Activated naive CD4-positive, alpha-beta T cell treated with anti-CD3 and anti-CD28 coated beads, Interleukin-2, amount 50 U/mL, for 16 hours (primary cell): Measurements from ENCODE around the gene AP3D1.
A peak's percentile ranks its signal among the peaks of the same experiment; 100 is the strongest.

ENCODE experiments used
- DNase-seq: peaks from one replicate; pipeline ENCODE4 v3.0.0-alpha.2; 2020

The AP3D1 gene

DNA sequence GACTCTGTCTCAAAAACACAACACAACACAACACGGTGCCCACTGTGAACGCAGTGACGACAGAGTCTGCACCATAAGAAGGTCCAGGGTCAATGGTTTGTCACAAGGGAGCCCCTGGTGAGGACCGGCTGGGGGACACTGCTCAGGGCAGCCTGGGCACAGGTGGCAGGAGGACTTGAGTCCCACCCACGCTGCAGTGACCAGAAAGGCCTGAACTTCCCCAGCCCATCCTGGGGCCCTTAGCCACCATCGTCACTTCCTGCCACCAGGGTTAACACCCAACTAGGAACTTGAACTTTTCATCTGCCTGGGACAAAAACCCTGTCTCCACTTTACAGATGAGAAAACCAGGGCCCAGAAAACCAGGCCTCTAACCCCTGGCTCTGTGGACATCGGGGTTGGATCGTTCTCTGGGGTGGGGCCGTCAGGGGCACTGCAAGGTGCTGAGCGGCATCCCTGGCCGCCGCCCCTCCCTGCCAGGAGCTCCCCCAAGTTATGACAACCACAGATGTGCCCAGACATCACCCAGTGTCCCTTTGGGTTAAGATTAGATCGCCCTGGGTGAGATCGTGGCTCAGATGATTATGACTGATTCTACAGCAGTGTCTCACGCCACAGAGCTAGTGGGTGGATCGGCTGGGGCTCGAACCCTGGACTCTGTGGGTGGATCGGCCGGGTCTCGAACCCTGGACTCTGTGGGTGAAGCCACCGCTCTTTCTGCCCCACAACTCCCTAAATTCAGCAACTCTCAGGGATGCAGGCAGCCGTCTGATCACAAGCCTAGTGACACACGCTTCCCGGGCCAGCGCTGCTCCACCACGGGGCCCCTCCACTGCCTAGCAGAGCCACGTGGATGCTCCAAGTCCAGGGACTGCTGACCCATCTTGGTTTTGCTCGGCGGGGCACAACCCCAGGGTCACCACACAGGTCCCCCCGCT is 69.2 kb downstream of the AP3D1 start:
- DNase-seq = no peak

GRCh38 chr19:2080336-2080988 is 70.9 kb downstream of the AP3D1 start:
- no peak for DNase-seq

DNA sequence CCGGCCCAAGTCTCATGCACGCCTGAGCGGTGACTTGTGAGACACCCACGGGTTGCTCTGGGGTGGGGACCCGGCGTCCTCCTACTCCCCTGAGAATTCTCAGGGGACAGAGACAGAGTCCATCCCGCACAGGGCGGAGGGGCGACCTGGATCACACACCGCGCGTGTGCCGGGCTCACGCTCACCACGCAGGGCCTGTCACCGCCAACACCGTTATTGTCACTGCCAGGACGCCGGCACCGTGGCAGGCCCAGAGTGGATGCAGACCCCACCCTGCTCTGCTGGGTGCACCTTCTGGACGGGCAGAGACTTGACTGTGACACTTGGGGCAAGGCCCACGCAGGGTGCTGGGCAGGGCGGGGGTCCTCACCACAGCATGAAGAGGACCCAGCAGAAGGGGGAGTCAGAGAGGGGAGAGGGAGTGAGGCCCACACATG is 71.5 kb downstream of the AP3D1 start:
- DNase-seq = no peak

- no peak for DNase-seq
Measured at GRCh38 chr19:2079076-2079864, 72.1 kb downstream of the AP3D1 start.

DNA sequence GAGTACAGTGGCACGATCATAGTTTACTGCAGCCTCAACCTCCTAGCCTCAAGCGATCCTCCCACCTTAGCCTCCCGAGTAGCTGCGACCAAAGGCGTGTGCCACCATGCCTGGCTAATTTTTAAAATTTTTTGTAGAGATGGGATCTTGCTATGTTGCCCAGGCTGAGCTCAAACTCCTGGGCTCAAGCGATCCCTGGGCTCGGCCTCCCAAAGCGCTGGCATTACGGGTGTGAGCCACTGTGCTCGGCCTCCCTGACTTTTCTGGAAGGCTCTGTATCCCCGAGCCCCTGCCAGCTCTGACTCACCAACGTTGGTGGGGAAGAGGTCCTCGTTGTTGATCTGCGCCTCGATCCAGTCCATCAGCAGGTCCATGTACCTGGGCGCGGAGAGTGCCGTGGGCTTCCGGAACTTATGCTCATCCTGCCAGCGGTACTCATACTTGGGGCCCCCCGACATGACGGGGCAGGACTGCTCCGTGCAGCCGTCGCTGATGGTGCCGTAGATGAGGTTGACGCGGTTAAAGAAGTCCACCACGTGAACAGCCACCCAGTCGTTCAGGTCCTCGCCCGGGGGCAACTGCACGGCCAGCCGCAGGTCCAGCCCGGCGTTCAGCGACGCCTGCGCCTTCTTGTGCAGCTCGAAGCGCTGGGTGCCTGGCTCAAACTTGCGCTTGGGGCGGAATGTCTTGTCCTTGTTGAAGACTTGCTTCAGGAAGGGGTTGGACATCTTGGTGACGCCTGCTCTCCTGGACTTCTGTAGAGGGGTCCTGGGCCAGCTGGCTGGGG is 73.3 kb downstream of the AP3D1 start:
- no peak for DNase-seq

GRCh38 chr19:2077398-2077797 is 74.0 kb downstream of the AP3D1 start:
- DNase-seq = no peak

DNA sequence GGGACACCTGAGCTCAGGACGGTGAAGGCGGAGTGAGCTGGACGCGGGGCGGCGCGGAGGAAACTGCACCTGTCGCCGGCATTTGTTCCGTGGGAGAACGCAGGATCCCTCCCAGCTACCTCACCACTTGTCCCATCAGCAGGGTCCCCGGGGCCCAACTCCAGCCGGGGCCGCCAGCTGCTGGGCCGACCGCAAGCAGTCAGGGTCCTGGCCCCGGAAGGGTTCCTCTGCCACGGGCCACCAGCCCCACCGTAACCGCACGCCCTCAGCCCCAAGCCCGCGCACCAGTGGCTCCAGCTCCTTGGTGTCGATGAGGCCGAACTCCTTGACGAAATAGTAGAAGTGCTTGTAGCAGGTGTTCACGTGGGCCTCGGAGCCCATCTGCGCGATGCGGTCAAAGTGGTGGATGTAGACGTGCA is 74.8 kb downstream of the AP3D1 start:
- DNase-seq = no peak

- no peak for DNase-seq
Measured at GRCh38 chr19:2072757-2073551, 78.4 kb downstream of the AP3D1 start.

DNA sequence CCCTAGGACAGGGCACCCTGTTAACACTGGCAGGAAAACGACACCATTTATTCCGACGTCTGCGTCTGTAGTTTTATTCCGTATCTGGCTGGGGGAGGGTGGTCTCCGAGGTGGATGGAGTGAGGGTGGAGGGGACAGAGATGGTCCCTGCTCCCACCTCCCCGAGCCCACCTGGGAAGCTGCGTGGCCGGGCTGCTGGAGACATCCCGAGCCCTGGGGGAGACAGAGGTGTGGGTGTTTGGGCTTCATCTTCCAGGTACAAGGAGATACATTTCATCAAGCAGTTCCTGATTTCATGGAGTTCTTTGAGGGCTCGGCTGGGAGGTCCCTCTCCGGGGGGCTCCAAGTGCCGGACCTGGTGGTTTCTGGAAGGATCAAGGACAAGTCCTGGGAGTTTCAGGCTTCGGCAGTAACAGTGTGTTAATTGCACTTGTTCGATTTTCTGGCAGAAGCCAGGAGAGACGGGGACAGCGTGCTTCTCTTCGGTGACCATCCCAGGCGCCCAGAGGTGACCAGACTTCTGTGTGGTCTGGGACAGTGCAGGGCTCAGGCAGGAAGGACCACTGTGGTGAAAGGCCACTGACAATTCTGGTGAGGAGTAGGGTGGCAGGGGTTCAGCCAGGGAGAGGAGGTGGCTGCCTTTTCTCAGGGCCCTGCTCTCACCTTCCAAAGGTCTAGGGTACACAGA is 80.2 kb downstream of the AP3D1 start:
- DNase-seq = no peak

DNA sequence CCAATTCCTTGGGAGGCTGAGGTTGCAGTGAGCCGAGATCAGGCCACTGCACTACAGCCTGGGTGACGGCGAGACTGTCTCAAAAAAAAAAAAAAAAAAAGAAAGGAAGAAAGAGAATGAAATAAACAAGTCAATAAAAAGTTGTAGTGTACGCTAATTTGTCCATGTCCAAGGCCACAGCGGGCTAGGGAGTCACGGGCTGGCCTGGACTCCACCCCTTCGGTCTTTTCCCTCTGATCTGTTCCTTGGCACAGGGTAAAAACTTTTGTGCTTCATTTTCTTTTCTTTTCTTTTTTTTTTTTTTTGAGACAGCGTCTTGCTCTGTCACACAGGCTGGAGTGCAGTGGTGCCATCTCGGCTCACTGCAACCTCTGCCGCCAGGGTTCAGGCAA is 80.9 kb downstream of the AP3D1 start:
- no peak for DNase-seq

DNA sequence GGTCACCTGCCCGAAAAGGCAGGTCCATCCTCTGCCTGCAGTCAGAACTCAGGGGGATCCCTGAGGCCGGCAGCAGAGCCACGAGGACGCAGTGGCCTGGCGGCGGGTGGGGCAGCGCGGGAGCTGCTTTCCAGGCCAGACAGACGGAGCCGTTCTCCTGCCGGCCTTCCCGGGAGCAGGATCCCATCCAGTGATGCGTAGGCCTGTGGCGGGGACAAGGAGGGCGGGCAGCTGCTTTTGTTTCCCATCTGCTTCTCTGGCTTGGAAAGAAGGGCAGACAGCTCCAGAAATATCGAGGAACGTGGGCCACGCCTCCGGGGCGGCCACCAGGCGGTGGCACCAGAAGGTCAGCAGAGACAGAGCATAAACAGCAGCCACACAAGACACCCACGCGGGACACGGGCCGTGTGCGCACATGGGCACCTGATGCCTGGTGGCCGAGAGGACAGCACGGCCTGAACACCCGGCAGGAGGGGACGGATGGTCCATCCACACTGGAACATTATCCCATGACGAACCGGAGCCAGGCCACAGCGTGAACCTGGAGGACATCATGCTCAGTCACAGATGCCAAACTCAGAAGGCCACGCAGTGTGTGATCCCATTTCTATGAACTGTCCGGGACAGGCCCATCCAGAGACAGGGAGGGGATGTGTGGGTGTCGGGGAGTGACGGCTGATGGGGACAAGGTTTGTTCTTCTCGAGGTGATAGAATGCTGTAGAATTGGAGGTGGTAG is 86.4 kb downstream of the AP3D1 start:
- DNase-seq = no peak

GRCh38 chr19:2064395-2064787 is 87.0 kb downstream of the AP3D1 start:
- no peak for DNase-seq

- DNase-seq = no peak
Measured at GRCh38 chr19:2063824-2064223, 87.5 kb downstream of the AP3D1 start.

- no peak for DNase-seq
Measured at GRCh38 chr19:2062770-2063169, 88.6 kb downstream of the AP3D1 start.

- no peak for DNase-seq
Measured at GRCh38 chr19:2062389-2062729, 89.0 kb downstream of the AP3D1 start.

DNA sequence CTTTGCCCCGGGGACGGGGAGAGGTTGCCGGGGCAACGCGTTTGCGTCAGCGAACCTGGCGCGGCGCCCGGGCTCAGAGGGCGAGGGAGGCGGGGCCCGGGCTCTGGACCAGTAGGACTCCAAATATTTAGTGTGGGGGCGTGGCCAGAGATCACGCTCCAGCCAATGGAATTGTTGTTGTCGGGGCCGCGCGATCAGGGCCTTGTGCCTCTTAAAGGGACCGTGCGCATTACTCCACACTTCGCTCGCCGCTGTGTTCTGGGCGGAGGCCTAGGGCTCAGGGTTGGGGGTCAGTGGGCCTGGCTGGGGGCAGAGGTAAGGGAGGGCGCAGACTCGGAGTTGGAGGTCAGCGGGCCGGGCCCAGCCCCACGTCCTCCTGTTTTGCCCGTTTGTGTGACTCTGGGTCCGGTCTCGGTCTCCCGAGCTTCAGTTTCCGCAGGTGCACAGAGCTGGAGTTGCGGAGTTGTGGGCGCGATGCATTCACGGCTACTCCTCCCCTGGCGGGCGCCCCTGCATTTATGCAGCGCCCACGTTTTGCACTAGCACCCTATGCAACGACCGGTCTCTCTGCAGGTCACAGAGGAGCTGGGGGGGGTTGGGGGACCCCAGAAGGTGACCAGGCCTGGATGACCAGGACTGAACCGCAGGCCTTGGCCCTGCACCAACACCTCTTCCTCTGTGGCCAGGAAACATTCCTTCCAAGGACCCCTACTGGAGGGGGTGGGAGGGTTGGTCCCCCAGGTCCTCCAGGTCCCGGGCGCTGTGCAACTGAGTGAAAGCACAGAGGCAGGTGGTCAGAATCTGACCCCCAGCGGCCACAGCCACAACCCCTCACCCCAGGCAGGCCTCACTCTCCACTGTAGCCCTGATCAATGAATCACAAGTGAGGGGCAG is 89.6 kb downstream of the AP3D1 start:
- peak; percentile 99 for DNase-seq

DNA sequence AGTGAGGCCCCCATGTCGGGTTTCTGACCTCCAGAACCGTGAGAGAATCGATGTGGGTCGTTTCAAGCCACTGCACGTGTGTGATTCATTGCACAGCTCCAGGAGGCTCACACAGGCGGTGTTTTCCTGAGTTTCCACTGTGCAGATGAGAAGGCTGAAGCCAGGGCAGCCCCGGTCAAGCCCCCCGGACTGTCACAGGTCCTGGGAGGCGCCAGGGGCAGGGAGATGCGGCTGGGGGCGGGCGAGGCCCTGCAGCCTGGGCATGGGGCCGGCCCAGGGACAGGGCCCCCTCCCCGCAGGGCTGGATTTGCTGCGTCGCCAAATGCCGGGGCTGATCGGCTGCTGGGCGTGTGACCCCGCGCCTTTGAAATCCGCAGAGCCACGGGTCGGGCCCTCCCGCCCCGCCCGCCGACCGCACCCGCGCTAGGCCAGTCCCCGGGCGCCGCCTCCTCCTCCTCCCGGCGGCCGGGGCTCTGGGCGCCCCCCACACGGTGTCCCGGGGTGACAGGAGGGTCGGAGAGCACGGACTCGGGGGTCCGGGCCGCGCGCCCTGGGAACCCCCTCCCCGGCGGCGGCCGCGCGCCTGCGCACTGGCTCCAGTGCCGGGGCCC is 90.4 kb downstream of the AP3D1 start:
- DNase-seq = no peak

GRCh38 chr19:2059422-2060201 is 91.8 kb downstream of the AP3D1 start:
- DNase-seq = no peak
